H1 (cell line): Measurements from ENCODE around the gene VNN1. TPM values are rescaled to one million over a fixed set of nuclear protein-coding genes. Genes with fewer than 3 reads are reported as not detected.

Experiments used
- TAF7 ChIP-seq: optimal IDR thresholded peaks from 2 replicates; pipeline ENCODE3; 2011; ENCODE audit warnings: low read depth, mild to moderate bottlenecking, inconsistent platforms, low read length, moderate library complexity, borderline replicate concordance
- polyA plus RNA-seq, 7 experiments: library from polyadenylated mRNA; depleted of rRNA in 3 of 7; stranded (reverse) in 5 of 7; unstranded in 2 of 7; fragments of >200 nt in 5 of 7; fragments of 200-250 nt in 2 of 7; gene quantifications; 1 replicate in 5 of 7; 2 replicates in 1 of 7; 4 replicates in 1 of 7; pipeline versions ENCODE4 v1.2.1 to v1.2.3, GENCODE V29; 2011 to 2013; ENCODE audit warnings: missing spikeins in 2 of 7, mixed read lengths in 2 of 7
- total RNA-seq: library from RNA; stranded (reverse); fragmentation: NEBNext Ultra II Directional; extraction: Animal tissue kit (Norgen Biotek cat#: 25700); gene quantifications from 2 replicates; pipeline ENCODE4 v1.2.1, GENCODE V29; 2021

VNN1 gene
- total and polyA plus RNA-seq, 2 of the 8 experiments (the other 6 are each of a cell fraction or from before 2014, with no cell fraction given): not detected

DNA sequence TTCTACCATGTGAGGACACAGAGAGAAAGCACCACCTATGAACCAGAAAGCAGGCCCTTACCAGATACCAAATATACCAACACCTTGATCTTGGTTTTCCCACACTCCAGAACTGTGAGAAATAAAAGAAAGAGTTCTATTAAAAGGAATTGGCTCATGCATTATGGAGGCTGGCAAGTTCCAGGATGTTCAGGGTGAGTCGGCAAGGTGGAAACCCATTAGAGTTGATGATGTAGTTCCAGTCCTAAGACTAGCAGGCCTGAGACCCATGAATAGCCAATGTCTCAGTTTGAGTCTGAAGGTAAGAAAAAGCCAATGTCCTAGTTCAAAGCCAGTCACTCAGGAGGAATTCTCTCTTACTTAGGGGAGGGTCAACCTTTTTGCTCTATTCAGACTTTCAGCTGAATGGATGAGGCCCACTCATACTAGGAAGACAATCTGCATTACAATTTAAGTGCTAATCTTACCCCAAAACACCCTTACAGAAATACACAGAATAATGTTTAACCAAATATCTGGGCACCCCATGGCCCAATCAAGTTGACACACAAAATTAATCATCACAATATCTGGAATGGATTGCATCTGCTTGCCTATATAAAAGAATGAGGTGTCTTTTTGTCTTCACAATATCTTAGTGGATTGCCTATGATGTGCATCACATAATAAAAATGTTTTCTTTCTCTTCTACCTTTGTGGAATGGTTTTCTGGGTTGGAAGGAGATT is 49.4 kb downstream of the VNN1 start (continued):
- no peak for TF ChIP-seq TAF7
